ENCODE data around the gene TRIM34. TPM values are rescaled to one million over a fixed set of nuclear protein-coding genes. Genes with fewer than 3 reads are reported as not detected.

Gene TRIM34
- total RNA-seq, 1 donor from 2014 or later, result 4.6 TPM

GRCh38 chr11:5618807-5619206 lies 6.0 kb upstream of the TRIM34 start:
- Histone ChIP-seq H3K79me2 (ENCODE audit: insufficient read depth, low read length) (no peaks in the 10 kb centered on the region), H3K36me3 (ENCODE audit: insufficient read depth, low read length) (no peaks in the 10 kb centered on the region), H3K9me3 (ENCODE audit: insufficient read depth, low read depth, low read length) (no peaks in the 10 kb centered on the region), H3K4me3 (ENCODE audit: insufficient read depth, low read depth, low read length) (no peak overlapping the region), H2AFZ (ENCODE audit: low read depth, low read length) (no peak overlapping the region), H3K27ac (ENCODE audit: low read depth, low read length) (peak overlapping the region; percentile 97), H3K4me1 (ENCODE audit: insufficient read depth, low read length) (peaks cover 33% of the 10 kb centered on the region), H3K9ac (ENCODE audit: low read length) (peak overlapping the region; percentile 78), H3K27me3 (ENCODE audit: insufficient read depth, low read length) (no peaks in the 10 kb centered on the region), H4K20me1 (ENCODE audit: insufficient read depth, low read length) (no peaks in the 10 kb centered on the region), H3K4me2 (ENCODE audit: low read length) (peak overlapping the region; percentile 57)
- H3K27me3 Mint-ChIP-seq (ENCODE audit: low read depth, unreplicated experiment), result no peaks in the 10 kb centered on the region
- H3K4me3 Mint-ChIP-seq (ENCODE audit: unreplicated experiment), result no peak overlapping the region
- FAIRE-seq (peak; percentile 84), DNase-seq (ENCODE audit: low read depth) (peak; percentile 83)
- no peak for TF ChIP-seq CTCF (IDR thresholded peaks at IDR 0.05; ENCODE audit: insufficient read depth, low read depth, low read length)
- no peak for TF ChIP-seq EZH2 (IDR thresholded peaks at IDR 0.05; ENCODE audit: insufficient read depth, low read length)
- peaks cover 23% of the 10 kb centered on the region for H3K4me1 Mint-ChIP-seq (ENCODE audit: low read depth, unreplicated experiment)
- no peaks in the 10 kb centered on the region for H3K36me3 Mint-ChIP-seq (ENCODE audit: low read depth, unreplicated experiment)
- H3K27ac Mint-ChIP-seq (ENCODE audit: unreplicated experiment), result no peak overlapping the region
- H3K9me3 Mint-ChIP-seq (ENCODE audit: unreplicated experiment), result no peaks in the 10 kb centered on the region

- H3K27me3 Mint-ChIP-seq (ENCODE audit: low read depth, unreplicated experiment), result no peaks in the 10 kb centered on the region
- H3K27ac Mint-ChIP-seq (ENCODE audit: unreplicated experiment), result peak overlapping the region; percentile 88
- no peak for TF ChIP-seq EZH2 (IDR thresholded peaks at IDR 0.05; ENCODE audit: insufficient read depth, low read length)
- TF ChIP-seq CTCF (IDR thresholded peaks at IDR 0.05; ENCODE audit: insufficient read depth, low read depth, low read length), result no peak
Measured at GRCh38 chr11:5620651-5621521, 3.9 kb upstream of the TRIM34 start.

GRCh38 chr11:5621580-5621979 lies 3.2 kb upstream of the TRIM34 start:
- peak overlapping the region; percentile 80 for H3K4me2 ChIP-seq (ENCODE audit: low read length)
- no peaks in the 10 kb centered on the region for H3K36me3 ChIP-seq (ENCODE audit: insufficient read depth, low read length)
- Mint-ChIP-seq H3K27me3 (ENCODE audit: low read depth, unreplicated experiment) (no peaks in the 10 kb centered on the region), H3K27ac (ENCODE audit: unreplicated experiment) (peak overlapping the region; percentile 88), H3K36me3 (ENCODE audit: low read depth, unreplicated experiment) (no peaks in the 10 kb centered on the region), H3K9me3 (ENCODE audit: unreplicated experiment) (no peaks in the 10 kb centered on the region), H3K4me1 (ENCODE audit: low read depth, unreplicated experiment) (peaks cover 35% of the 10 kb centered on the region), H3K4me3 (ENCODE audit: unreplicated experiment) (no peak overlapping the region)
- H3K27ac ChIP-seq (ENCODE audit: low read depth, low read length), result peak overlapping the region; percentile 97
- H3K79me2 ChIP-seq (ENCODE audit: insufficient read depth, low read length), result no peaks in the 10 kb centered on the region
- DNase-seq (ENCODE audit: low read depth), result no peak
- no peak for TF ChIP-seq EZH2 (IDR thresholded peaks at IDR 0.05; ENCODE audit: insufficient read depth, low read length)
- TF ChIP-seq CTCF (IDR thresholded peaks at IDR 0.05; ENCODE audit: insufficient read depth, low read depth, low read length), result no peak
- no peaks in the 10 kb centered on the region for H3K9me3 ChIP-seq (ENCODE audit: insufficient read depth, low read depth, low read length)
- H3K9ac ChIP-seq (ENCODE audit: low read length), result peak overlapping the region; percentile 46
- no peaks in the 10 kb centered on the region for H4K20me1 ChIP-seq (ENCODE audit: insufficient read depth, low read length)
- peaks cover 43% of the 10 kb centered on the region for H3K4me1 ChIP-seq (ENCODE audit: insufficient read depth, low read length)
- no peak overlapping the region for H2AFZ ChIP-seq (ENCODE audit: low read depth, low read length)
- no peak for FAIRE-seq
- no peak overlapping the region for H3K4me3 ChIP-seq (ENCODE audit: insufficient read depth, low read depth, low read length)
- no peaks in the 10 kb centered on the region for H3K27me3 ChIP-seq (ENCODE audit: insufficient read depth, low read length)

More at GRCh38 chr11:5620651-5621521, 3.9 kb upstream of the TRIM34 start:
- DNase-seq (ENCODE audit: low read depth) (peak; percentile 90), FAIRE-seq (peak; percentile 9)
- peak overlapping the region; percentile 31 for H3K4me3 ChIP-seq (ENCODE audit: insufficient read depth, low read depth, low read length)
- Mint-ChIP-seq H3K4me1 (ENCODE audit: low read depth, unreplicated experiment) (peaks cover 30% of the 10 kb centered on the region), H3K9me3 (ENCODE audit: unreplicated experiment) (no peaks in the 10 kb centered on the region), H3K4me3 (ENCODE audit: unreplicated experiment) (peak overlapping the region; percentile 64), H3K36me3 (ENCODE audit: low read depth, unreplicated experiment) (no peaks in the 10 kb centered on the region)
- H3K36me3 ChIP-seq (ENCODE audit: insufficient read depth, low read length), result no peaks in the 10 kb centered on the region
- H3K9ac ChIP-seq (ENCODE audit: low read length), result peak overlapping the region; percentile 83
- peaks cover 43% of the 10 kb centered on the region for H3K4me1 ChIP-seq (ENCODE audit: insufficient read depth, low read length)
- H2AFZ ChIP-seq (ENCODE audit: low read depth, low read length), result no peak overlapping the region
- H3K27ac ChIP-seq (ENCODE audit: low read depth, low read length), result peak overlapping the region; percentile 97
- peak overlapping the region; percentile 80 for H3K4me2 ChIP-seq (ENCODE audit: low read length)
- H4K20me1 ChIP-seq (ENCODE audit: insufficient read depth, low read length), result no peaks in the 10 kb centered on the region
- no peaks in the 10 kb centered on the region for H3K27me3 ChIP-seq (ENCODE audit: insufficient read depth, low read length)
- no peaks in the 10 kb centered on the region for H3K79me2 ChIP-seq (ENCODE audit: insufficient read depth, low read length)
- H3K9me3 ChIP-seq (ENCODE audit: insufficient read depth, low read depth, low read length), result no peaks in the 10 kb centered on the region

Measured in astrocyte (in vitro differentiated cells and primary cell).